ENCODE measurements around the gene HSPB2.
A peak's percentile ranks its signal among the peaks of the same experiment; 100 is the strongest.
"Not testable (repeated sequence)": the region's sequence is repeated elsewhere in the genome, so short reads cannot be mapped to it uniquely, and the experiment has no call there.

Gene HSPB2

DNA sequence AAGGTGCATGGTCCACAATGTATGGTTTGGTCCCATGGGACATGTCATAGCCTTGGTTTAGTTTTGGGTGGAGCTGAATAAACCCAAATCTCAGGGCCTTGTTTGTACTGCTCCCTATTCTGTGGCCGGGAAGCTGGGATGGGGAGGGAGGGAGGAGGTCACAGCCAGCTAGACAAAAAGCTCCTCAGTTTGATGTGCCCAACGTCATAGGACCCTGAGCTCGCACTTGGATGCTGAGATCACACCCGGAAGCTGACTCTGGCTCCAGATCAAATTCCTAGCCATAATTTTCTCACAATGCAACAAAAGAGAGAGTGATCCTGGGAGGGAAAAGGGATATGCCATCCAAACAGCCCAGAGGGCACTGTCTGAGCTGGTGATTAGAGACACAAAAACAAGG is 1.5 kb downstream of the HSPB2 start:
- peak; percentile 52 for DNase-seq (ENCODE audit: low spot score)

GRCh38 chr11:111916768-111917167 is 4.2 kb downstream of the HSPB2 start:
- no peak for DNase-seq (ENCODE audit: low spot score)

- DNase-seq (ENCODE audit: low spot score): no peak
Measured at GRCh38 chr11:111917312-111917711, 4.8 kb downstream of the HSPB2 start.

DNA sequence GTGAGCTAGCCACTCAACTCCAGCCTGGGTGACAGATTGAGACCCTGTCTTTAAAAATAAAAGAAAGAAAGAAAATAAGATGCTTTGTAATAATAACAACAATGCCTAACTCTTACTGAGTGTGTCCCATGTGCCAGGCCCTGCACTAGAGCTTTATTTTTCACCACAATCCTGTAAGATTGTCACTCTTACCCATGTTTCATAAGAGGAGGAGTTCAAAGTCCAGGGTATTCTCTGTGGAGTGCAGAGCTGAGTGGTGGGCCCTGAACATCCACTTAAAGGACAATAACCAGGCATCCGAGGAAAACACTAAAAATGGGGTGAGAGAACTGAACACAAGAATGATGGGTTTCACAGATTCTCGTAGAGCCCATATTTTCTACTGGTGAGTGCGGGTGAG is 5.3 kb downstream of the HSPB2 start:
- no peak for DNase-seq (ENCODE audit: low spot score)

- DNase-seq (ENCODE audit: low spot score): peak; percentile 31
Measured at GRCh38 chr11:111918390-111919256, 6.1 kb downstream of the HSPB2 start, which contains the start of gene C11orf52. Gene C11orf52 (plus strand): TSS chr11:111918913. CDS start chr11:111918973, 60 bp downstream.

GRCh38 chr11:111920908-111921307 is 8.4 kb downstream of the HSPB2 start:
- DNase-seq (ENCODE audit: low spot score): no peak

GRCh38 chr11:111921541-111922230 is 9.2 kb downstream of the HSPB2 start:
- DNase-seq (ENCODE audit: low spot score): no peak

DNA sequence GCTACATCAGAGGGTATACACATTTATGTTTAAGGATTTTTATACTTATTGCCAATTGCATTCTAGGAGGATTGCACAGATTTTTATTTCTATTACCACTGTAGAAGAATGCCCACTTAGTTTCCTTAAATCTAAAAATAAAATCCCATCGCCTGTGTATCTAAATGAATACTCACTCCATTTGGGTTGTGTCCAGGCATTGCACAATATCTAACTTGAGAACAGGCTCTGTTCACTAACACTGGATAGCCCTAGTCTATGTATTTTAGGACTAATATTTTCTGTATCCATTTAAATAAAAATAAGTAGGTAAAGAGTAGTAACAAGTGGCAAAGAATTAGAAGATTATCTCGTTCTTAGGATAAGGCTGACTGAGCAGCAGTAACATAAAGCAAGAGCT is 10.3 kb downstream of the HSPB2 start:
- peak; percentile 67 for DNase-seq (ENCODE audit: low spot score)

DNA sequence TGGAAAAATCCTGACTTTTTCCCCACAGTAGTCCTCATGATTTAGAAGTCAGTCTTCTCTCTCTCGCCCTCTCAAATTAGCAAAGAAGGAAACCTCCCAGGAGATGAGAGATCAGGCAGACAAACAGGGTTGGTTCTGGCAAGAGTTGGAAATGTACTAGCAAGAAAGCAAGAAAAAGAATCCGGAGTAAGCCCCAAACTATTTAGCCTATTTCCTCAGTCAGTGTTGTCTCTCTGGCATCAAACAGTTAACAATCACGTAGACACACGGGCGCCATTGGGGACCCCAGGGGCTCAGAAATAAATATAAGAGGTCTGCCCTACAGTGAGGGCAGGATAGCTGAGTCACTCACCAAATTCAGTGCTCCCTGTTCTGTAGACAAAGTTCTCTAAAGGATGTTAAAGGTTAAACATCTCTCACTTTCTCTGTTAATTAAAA is 10.8 kb downstream of the HSPB2 start:
- no peak for DNase-seq (ENCODE audit: low spot score)

- DNase-seq (ENCODE audit: low spot score): no peak
Measured at GRCh38 chr11:111923951-111924350, 11.4 kb downstream of the HSPB2 start.

- DNase-seq (ENCODE audit: low spot score): no peak
Measured at GRCh38 chr11:111925953-111926352, 13.4 kb downstream of the HSPB2 start.

DNA sequence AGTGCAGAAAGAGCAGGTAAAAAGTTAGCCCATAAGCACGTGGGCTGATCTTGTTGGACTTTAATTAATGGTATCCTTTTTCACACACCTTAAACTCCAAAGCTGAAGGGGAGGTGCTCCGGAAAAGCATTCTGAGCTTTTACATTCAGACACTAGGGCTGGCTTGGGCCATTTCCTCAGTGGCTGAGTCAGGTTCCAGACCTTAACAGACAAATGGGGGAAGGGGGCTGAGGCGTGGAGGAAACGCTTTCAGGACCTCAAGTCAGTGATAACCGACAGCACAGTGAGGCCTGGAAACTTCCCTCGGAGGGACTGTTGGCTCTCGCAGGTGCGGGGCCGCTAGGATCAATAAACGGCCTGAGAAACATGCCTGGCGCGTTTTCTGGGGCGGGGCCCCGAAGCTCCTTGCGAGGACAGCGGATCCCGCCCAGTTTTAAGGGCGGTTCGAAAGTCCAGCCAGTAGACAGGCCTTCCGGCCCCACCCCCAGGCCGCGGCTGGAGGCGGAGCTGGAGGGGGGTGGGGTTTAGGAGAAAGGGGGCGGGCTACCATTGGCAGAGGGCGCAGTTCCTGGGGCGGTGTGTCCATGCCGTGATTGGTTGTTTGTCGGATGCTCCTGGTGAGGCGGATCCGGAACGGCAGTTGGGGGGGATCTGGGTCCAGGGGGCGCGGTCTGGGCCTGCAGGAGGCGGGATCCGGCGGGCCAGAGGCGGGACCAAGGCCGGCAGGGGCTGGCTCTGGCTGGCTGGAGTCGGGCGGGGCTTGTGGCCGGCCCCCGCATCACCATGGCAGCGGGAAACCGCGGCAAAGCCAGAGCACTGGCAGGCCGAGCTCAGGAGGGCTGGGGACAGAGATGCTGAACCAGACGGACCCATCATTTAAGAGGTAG is 14.2 kb downstream of the HSPB2 start:
- DNase-seq (ENCODE audit: low spot score): peak; percentile 97

DNA sequence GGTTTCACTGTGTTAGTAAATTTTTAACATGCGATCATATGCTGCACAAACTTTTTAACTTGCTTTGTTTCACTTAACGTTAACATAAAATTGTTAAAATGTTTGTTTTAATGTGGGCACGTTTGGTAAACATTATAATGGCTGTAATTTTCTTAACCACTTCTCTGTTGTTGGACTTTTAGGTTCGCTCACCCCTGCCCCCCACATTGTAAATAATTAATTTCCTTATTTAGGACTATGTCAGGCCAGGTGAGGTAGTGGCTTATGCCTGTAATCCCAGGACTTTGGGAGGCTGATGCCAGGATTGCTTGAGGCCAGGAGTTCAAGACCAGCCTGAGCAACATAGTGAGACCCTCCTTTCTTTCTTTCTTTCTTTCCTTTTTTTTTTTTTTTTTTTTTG is 17.9 kb downstream of the HSPB2 start:
- no peak for DNase-seq (ENCODE audit: low spot score)

GRCh38 chr11:111932611-111932950 is 20.0 kb downstream of the HSPB2 start:
- peak; percentile 37 for DNase-seq (ENCODE audit: low spot score)

DNA sequence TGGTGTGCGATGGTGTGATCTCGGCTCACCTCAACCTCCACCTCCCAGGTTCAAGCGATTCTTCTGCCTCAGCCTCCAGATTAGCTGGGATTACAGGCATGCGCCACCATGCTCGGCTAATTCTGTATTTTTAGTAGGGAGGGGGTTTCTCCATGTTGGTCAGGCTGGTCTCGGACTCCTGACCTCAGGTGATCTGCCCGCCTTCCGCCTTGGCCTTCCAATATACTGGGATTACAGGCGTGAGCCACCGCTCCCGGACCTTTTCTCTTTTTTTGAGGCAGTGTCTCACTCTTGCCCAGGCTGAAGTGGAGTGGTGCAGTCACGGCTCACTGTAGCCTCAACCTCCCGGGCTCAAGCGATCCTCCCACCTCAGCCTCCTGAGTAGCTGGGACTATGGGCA is 20.6 kb downstream of the HSPB2 start:
- not testable (repeated sequence) for DNase-seq (ENCODE audit: low spot score)

DNA sequence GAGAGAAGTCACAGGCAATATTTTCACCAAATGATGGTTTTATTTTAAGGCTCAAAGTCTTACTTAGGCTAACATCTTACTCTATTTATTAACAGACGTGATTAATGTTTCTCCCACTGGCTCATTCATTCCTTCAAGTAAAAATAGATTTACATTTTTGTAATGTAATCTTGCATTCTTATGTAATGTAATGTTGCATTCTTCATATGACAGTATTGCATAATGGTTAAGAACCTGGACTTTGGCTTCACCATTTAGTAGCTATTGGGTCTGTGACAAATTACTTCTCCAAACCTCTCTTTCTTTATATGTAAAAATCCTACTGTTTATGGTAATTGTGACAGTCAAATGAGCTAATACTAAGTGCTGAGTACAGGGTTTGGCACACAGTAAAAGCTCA is 21.3 kb downstream of the HSPB2 start:
- peak; percentile 20 for DNase-seq (ENCODE audit: low spot score)

DNA sequence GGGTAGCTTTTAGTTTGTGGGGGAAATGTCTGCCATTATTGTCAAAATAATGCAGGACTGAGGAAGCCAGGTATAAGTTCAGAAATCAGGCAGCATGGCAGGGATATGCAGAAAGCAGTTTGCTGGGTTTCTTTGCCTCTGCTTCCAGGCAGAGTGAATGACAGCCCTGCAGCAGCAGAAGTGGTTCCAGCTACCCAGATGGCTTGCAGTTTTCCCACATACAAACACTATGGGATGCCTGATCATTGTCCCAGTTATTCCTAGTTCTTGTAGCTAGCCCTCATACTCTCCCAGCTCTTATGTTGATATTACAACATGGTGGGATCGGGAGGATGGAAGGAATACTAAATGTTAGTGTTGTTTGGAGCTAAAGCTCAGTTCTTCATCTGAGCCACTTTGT is 21.8 kb downstream of the HSPB2 start:
- DNase-seq (ENCODE audit: low spot score): no peak

DNA sequence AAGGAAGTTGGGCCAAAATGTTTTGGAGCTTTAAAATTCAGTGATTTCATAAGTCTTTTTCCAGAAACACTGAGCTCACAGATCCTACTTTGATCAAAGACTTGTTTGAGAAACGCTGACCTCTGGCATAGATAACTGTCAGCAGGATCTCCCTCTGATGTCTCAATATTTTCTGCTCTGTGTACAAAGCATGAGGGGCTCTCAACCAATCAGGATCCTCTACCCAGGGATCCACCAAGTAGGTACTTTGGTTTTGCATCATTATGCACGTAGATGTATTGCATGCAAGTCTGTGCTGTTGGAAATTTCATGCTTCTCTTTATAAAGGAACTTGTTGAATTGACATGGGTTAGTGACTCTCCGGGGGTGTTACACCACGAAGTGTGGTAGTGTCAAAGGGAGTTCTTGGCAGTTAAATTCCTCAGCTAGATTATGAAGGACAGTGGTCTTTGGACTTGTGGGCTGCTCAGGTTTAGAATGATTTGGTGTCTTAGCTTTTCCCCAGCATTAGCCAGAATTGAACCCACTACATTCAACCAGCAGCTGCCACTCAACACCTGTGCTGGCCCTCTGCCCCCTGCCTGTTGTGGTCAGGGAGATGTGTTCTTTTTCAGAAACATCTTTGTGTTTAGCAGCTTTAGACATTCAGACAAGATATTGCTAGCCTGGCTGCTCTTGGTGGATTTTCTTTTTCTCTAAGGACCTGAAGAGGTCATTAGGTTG is 22.9 kb downstream of the HSPB2 start:
- no peak for DNase-seq (ENCODE audit: low spot score)

DNA sequence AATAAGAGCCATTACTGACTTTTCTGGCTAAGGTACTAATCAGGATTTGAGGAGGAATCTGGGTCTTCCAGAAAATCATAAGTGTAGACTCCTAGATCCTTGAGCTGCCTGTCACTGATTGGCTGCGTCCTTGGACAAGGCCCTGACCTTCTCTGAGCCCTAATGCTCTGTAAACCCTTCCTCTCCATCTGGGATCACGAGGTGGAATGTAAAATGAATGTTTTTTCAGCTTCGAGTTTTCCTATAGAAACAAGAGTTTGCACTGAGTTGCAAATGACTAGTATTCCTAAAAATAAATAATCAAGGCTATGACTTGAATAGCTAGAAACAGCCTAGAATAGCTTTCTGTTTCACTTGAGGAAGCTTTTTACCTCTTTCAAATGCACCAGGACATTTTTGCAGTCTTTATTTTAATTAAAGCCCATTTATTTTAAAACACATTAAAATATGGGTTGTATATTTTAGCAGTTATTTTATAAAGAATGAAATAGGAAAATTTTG is 23.6 kb downstream of the HSPB2 start:
- DNase-seq (ENCODE audit: low spot score): no peak

- DNase-seq (ENCODE audit: low spot score): no peak
Measured at GRCh38 chr11:111937461-111937769, 24.9 kb downstream of the HSPB2 start.

DNA sequence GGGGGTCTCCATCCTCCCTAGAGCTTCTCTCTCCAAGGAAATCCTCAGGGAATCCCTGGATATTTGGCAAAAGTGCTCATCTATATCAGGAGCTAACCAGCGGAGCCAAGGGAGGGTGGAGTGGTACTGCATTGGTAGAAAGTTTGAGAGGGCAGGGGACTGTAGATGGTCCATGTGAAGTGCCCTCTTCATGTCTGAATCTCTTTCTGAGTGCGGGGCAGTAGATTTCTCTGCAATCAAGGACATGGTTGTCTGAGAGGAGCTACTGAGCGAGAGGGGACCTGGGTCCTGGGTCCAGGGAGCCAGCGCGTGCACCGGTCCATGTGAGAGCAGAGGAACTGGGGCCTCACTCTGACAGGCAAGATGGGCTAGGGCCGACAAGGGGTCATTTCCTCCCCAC is 25.3 kb downstream of the HSPB2 start:
- DNase-seq (ENCODE audit: low spot score): no peak

DNA sequence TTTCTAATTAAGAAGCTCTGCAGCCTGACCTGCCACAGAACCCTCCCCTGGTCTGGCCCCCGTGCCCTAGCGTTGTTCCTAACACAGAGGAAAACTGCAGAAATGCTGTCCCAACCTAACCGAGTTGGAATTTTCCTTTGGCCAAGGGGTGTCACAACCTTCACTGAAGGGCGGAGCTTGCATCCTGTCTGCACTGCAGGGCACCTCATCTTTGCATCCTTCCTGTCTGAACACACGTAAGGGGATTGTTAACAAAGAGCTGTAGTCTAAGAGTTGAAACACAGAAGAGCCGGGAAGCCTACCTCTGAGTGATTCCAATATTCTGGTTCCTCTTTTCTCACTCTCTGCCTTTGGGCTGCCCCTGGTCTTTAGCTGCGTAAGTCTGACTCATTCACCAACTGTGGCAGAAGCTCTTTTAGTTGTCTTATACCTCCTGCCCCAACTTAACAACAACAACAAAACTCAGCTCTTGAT is 26.2 kb downstream of the HSPB2 start:
- DNase-seq (ENCODE audit: low spot score): peak; percentile 29
